Muscle of arm (tissue), 14 donors: ENCODE results near the gene MARCO. TPM values are rescaled to one million over a fixed set of nuclear protein-coding genes. Genes with fewer than 3 reads are reported as not detected.

Source experiments
- DNase-seq: peaks from one replicate; pipeline ENCODE4 v3.0.0-alpha.2; 2013
- long read RNA-seq, 11 donors: transcript quantifications; one replicate each; lab custom pipeline, GENCODE V29; 2026
- polyA plus RNA-seq, 12 donors: library from polyadenylated mRNA; unstranded; fragments of 120-200 nt; gene quantifications; one replicate each; pipeline ENCODE4 v1.2.1, GENCODE V29; 2013; ENCODE audit not compliant: insufficient read length in 12 of 12

Gene MARCO, protein sequence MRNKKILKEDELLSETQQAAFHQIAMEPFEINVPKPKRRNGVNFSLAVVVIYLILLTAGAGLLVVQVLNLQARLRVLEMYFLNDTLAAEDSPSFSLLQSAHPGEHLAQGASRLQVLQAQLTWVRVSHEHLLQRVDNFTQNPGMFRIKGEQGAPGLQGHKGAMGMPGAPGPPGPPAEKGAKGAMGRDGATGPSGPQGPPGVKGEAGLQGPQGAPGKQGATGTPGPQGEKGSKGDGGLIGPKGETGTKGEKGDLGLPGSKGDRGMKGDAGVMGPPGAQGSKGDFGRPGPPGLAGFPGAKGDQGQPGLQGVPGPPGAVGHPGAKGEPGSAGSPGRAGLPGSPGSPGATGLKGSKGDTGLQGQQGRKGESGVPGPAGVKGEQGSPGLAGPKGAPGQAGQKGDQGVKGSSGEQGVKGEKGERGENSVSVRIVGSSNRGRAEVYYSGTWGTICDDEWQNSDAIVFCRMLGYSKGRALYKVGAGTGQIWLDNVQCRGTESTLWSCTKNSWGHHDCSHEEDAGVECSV
- 1 to 10 TPM in 7 of 12 donors, under 1 TPM in 3, not detected in 2; 0.51 to 2.3 (median 1.4) TPM for polyA plus RNA-seq
- long read RNA-seq, donor 1, result 0 reads
- long read RNA-seq, donor 2, partial matches to known transcripts, result 0 of 1 reads
- long read RNA-seq, donor 2, other reads (novel, unspliced or antisense), result 0 of 1 reads
- long read RNA-seq, donor 3, result 0 reads
- long read RNA-seq, donor 4, result 0 reads
- long read RNA-seq, donor 5, result 0 reads
- long read RNA-seq, donor 6, partial matches to known transcripts, result 0 of 3 reads
- long read RNA-seq, donor 6, other reads (novel, unspliced or antisense), result 0 of 3 reads
- long read RNA-seq, donor 7, result 0 reads
- long read RNA-seq, donor 8, result 0 reads
- long read RNA-seq, donor 9, result 0 reads
- long read RNA-seq, donor 10, partial matches to known transcripts, result 0 of 2 reads
- long read RNA-seq, donor 10, other reads (novel, unspliced or antisense), result 0 of 2 reads
- long read RNA-seq, donor 11, partial matches to known transcripts, result 0 of 2 reads
- long read RNA-seq, donor 11, other reads (novel, unspliced or antisense), result 0 of 2 reads

GRCh38 chr2:118942031-118942430 lies at the start of gene MARCO:
Gene MARCO, plus strand, starts transcription at chr2:118942194. Its CDS starts 107 bp downstream, at chr2:118942301.
- peak; percentile 33 for DNase-seq

DNA sequence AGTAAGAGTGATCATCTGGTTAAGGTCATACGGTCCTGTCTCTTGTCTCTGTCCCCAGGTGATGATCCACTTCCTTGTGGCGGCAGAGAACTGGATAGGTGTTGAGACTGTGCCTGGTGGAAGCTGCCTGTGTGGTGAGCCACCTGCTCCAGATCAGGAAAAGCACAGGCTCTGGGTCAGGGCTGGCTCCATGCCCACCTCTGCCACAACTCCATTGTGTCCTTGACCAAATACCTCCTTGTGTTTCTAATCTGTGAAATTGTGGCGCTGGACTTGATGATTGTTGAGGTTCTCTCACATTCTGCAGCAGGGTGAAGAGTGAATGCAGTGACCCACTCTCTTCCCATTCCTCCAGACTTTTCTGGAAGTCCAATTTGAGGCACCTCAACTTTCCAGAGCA lies 48.9 kb upstream of the MARCO start:
- no peak for DNase-seq

DNA sequence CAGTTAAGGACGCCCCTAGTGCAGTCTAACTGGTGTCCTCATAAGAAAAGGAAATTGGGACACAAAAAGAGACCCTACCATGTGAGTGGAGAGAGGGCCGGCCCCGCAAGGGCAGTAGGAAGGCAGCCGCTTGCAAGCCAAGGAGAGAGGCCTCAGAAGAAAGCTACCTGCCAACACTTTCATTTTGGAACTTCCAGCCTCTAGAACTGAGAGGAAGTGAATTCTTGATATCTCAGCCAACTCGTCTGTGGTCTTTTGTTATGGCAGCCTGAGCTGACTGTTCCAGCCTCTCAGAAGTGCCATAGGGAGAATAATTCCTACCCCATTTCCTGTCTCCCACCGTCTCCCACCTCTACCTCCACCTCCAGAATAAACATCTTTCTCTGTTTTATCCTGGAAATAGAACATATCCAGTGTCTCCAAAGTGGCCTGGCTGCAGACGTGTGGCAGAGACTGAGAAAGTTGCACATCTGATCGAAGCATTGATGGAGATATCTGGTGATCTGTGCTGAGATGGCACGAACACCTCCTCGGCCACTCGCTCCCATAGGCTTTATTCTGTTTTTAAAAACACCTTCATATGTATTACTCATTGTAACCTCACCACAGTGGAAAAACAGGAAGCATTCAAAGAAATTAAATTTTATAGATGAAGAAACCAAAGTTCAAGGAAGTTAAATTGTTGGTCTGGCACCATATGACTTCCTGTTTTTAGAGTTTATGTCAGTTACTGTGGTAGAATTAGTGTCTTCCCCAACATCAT lies 39.5 kb upstream of the MARCO start:
- DNase-seq, result no peak

GRCh38 chr2:118903029-118903351 lies 39.0 kb upstream of the MARCO start:
- DNase-seq, result no peak

DNA sequence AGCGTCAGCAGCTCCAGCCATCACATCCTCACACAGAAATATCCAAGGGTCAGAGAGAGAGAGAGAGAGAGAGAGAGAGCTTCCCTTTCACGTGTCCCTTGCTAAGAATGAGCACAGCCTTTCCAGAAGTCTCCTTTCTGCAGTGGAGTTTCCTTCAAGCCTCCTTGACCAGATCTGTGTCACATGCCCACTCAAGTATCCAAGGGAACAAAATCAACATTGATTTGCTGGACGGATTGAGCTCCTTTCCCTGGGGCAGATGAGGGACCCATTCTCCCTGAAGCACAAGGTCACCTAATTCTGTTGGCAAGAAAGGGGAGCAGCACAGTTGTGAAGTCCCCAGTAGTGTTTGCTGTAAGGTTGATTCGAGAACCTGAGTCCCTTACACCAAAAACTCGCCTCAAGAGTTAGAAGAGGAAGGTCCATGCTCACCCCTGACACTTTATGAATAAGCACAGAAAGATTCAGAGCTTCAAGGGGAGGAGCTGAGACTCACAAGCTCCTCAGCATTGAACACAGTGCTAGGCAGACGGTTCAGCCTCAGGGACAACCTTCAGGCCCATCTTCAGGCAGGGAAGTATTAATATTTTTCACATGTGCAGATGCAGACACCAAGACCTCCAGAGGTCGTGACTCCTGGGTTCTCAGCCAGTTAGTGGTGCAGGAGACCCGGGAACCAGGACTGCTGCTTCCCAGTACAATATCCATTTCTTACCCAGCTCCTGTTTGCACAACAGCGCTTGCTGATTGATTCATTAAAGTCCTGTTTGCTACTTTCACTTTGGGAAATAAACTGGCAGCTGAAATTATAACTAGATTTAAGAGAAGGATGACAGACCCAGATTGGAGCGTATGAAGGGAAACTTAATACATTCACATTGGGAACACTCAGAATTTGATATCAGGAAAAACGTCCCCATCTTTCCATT lies 38.2 kb upstream of the MARCO start:
- no peak for DNase-seq

GRCh38 chr2:118905206-118905605 lies 36.8 kb upstream of the MARCO start:
- DNase-seq, result no peak

GRCh38 chr2:118906186-118906585 lies 35.8 kb upstream of the MARCO start:
- no peak for DNase-seq

GRCh38 chr2:118907759-118908158 lies 34.2 kb upstream of the MARCO start:
- DNase-seq, result no peak

GRCh38 chr2:118909191-118909590 lies 32.8 kb upstream of the MARCO start:
- no peak for DNase-seq

DNA sequence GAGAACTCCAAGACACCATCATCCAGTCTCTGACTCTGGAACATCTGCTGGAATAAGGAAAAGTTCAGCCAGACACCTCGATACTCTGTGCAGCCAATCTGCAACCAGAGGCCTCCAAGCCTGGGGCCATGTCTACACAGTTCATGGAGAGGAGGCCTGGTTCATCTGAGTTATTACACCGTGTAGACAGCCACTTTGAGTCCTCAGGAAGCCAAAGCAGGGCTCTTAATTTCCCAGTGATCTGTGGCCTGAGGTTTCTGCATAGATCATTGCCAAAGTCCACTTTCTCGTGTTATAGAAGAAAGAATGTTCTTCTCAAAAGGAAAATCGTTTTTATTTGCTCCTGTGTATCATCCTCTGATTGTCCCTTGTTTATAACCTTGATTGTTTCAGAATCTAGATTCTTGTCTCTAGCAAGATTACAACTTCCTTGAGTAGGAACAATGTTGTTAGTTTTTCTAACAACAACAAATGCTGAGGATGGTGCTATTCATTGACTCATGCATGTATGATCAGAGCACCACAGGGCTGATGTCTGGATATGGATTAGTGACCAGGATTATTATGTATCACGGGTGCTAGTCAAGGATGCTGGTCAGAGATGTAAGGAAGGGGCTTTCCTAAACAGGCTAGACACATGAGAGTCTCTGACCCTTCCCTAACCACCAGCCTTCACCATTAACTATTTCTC lies 30.7 kb upstream of the MARCO start:
- no peak for DNase-seq

GRCh38 chr2:118911936-118912335 lies 30.1 kb upstream of the MARCO start:
- DNase-seq, result no peak

DNA sequence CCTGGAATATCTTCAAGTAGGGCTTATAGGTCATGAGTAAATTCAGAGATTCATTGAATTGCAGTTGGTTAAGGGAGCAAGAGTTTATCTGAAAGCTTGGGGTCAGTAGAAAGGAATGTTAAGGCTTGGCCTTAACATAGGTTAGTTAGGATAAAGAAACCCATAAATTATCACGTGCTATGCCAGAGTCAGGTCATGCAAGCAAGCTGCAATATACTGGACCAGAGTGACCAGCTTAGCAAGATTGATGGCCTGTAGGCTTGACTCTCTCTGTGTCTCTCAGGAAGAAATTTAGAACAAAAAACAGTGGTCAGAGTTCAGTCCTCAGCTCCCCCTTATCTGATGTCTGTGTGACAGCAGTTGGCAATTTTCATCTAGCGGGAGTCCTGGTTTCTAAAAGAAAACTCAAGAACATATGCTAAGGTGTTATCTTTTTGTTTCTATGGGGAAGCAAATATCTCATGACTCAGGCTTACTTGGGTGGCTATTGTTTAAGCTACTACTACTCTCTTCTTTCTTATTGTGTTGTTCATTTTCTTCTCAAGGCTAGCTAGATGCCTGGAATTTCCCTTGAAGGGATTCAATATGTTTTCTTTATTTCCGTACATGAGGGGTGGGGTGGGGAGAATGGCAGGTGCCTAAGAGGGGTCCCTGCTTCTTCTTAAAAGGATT lies 28.7 kb upstream of the MARCO start:
- DNase-seq, result no peak

GRCh38 chr2:118913803-118914645 lies 28.0 kb upstream of the MARCO start:
- DNase-seq, result no peak

GRCh38 chr2:118914721-118915453 lies 27.1 kb upstream of the MARCO start:
- DNase-seq, result no peak

GRCh38 chr2:118918017-118918416 lies 24.0 kb upstream of the MARCO start:
- DNase-seq, result no peak

- no peak for DNase-seq
These were observed 20.3 kb upstream of the MARCO start for GRCh38 chr2:118921646-118922045.

- no peak for DNase-seq
These were observed 19.7 kb upstream of the MARCO start for GRCh38 chr2:118922254-118922653.

DNA sequence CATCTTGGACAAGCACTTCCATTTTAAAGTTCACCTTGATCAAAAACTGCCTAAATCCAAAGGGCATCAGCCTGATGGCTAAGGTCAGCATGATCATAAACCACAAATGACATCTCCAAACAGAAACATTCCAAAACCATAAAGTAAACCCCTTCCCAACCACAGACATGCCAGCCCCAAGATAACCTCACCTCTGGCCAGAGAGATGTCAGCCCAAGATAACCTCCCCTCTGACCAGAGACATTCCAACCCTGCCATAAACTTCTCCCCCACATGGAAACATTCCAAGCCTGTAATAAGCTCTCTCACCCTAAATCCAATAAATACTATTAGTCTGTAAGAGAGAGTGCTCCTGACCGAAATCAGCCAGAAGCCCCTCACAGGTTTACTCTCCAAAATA lies 18.6 kb upstream of the MARCO start:
- no peak for DNase-seq
